GM12878 (cell line): ENCODE measurements around the gene PCSK5.

Experiments
- CHD2 ChIP-seq: IDR thresholded peaks from 2 replicates; pipeline ENCODE4 v1.6.1; 2011; ENCODE audit warnings: low read depth, low read length, improper control_type of control experiment, borderline replicate concordance
- CTCF ChIP-seq, 3 experiments: IDR thresholded peaks in 2 of 3; conservative IDR thresholded peaks in 1 of 3; 2 replicates each; pipeline ENCODE4 v1.5.1; 2011; ENCODE audit warnings: low read depth in 3 of 3, low read length in 3 of 3, mild to moderate bottlenecking in 3 of 3, control low read depth in 2 of 3, moderate library complexity in 2 of 3, inconsistent platforms in 1 of 3, mixed read lengths in 1 of 3; ENCODE audit not compliant: control insufficient read depth in 2 of 3, insufficient read depth in 1 of 3; ENCODE audit errors: extremely low read depth in 1 of 3
- FOS ChIP-seq: IDR thresholded peaks from 3 replicates; pipeline ENCODE4 v1.6.1; 2011; ENCODE audit warnings: borderline replicate concordance; ENCODE audit not compliant: insufficient read length; ENCODE audit errors: extremely low read depth
- HDAC2 ChIP-seq: fragments of 200-600 bp; sonication (generic); IDR thresholded peaks from 2 replicates; pipeline ENCODE4 v1.6.1; 2017
- KAT2A ChIP-seq: conservative IDR thresholded peaks from 2 replicates; pipeline ENCODE4 v1.6.1; 2011; ENCODE audit warnings: low read depth, low read length; ENCODE audit not compliant: control insufficient read depth
- MAX ChIP-seq: IDR thresholded peaks from 2 replicates; pipeline ENCODE4 v1.6.1; 2012; ENCODE audit warnings: low read depth, low read length, improper control_type of control experiment
- MEF2B ChIP-seq: fragments of 450-650 bp; IDR thresholded peaks from 2 replicates; pipeline ENCODE4 v1.6.1; 2018; ENCODE audit warnings: mild to moderate bottlenecking, moderate library complexity; ENCODE audit not compliant: partially characterized antibody, poor library complexity, severe bottlenecking
- NBN ChIP-seq: fragments of 450-650 bp; IDR thresholded peaks from 2 replicates; pipeline ENCODE4 v1.6.1; 2016
- REST ChIP-seq: IDR thresholded peaks from 2 replicates; pipeline ENCODE4 v1.6.1; 2012; ENCODE audit warnings: mild to moderate bottlenecking, low read depth, low read length
- SREBF2 ChIP-seq: IDR thresholded peaks from 2 replicates; pipeline ENCODE4 v1.6.1; 2012; ENCODE audit warnings: mild to moderate bottlenecking, low read length
- TAF1 ChIP-seq: IDR thresholded peaks from 2 replicates; pipeline ENCODE4 v1.6.1; 2011; ENCODE audit warnings: mild to moderate bottlenecking, low read depth, low read length, borderline replicate concordance
- YY1 ChIP-seq: IDR thresholded peaks from 2 replicates; pipeline ENCODE4 v1.6.1; 2011; ENCODE audit warnings: low read depth, mild to moderate bottlenecking, low read length
- ZBTB4 ChIP-seq: fragments of 450-650 bp; formaldehyde crosslinking; IDR thresholded peaks from 2 replicates; pipeline ENCODE4 v1.4.0; 2022; ENCODE audit warnings: mild to moderate bottlenecking, moderate library complexity
- ZNF274 ChIP-seq: IDR thresholded peaks from one replicate; pipeline ENCODE4 v1.8.0; 2011; ENCODE audit not compliant: insufficient read length, insufficient read depth

- no peak for TF ChIP-seq CTCF (IDR thresholded peaks at IDR 0.05 in 2 of 3, conservative IDR thresholded peaks at IDR 0.05 in 1 of 3; ENCODE audit: control insufficient read depth in 2 of 3, extremely low read depth in 1 of 3, insufficient read depth in 1 of 3, low read depth in 3 of 3, low read length in 3 of 3)
- no peak for TF ChIP-seq ZBTB4 (CRISPR knock-in tag)
- TF ChIP-seq REST: no peak
- no peak for TF ChIP-seq CHD2
- no peak for TF ChIP-seq FOS
- no peak for TF ChIP-seq SREBF2
- TF ChIP-seq KAT2A: no peak
- no peak for TF ChIP-seq HDAC2
- TF ChIP-seq MAX: no peak
- no peak for TF ChIP-seq YY1
- no peak for TF ChIP-seq ZNF274
- TF ChIP-seq MEF2B: no peak
- no peak for TF ChIP-seq NBN
- TF ChIP-seq TAF1: no peak
Measured at GRCh38 chr9:76341616-76342015, 451.1 kb downstream of the PCSK5 start.
